ENCODE measurements around the gene TBATA. TPM values are rescaled to one million over a fixed set of nuclear protein-coding genes. Genes with fewer than 3 reads are reported as not detected.

The TBATA gene
- total and polyA plus RNA-seq, 2 of the 8 experiments (the other 6 are each of a cell fraction or from before 2014, with no cell fraction given): not detected

- H3K9me3 ChIP-seq (ENCODE audit: insufficient read depth in 2 of 2, low read depth in 1 of 2, low read length in 1 of 2): no peaks in the 10 kb centered on the region
- H4K5ac ChIP-seq (ENCODE audit: insufficient read length, low read depth, low read length): no peak overlapping the region
- FAIRE-seq (no peak), DNase-seq (ENCODE audit: low read depth in 1 of 2, low spot score in 2 of 2) (peak in 1 of 2 experiments; percentile 33)
- H3K27me3 ChIP-seq (replicated peaks in 1 of 4; ENCODE audit: control insufficient read depth in 3 of 4, extremely low read depth in 1 of 4, insufficient read depth in 3 of 4, low read length in 3 of 4): no peaks in the 10 kb centered on the region
- H3K23me2 ChIP-seq (ENCODE audit: low read depth, low read length): no peaks in the 10 kb centered on the region
- H2BK15ac ChIP-seq (ENCODE audit: low read length): no peak overlapping the region
- POLR2A ChIA-PET (ENCODE audit: partially characterized antibody): interaction anchor here (1.5 kb wide), 1 partner anchor 158 kb away, joined by 3 read pairs; no protein-coding TSS in a partner anchor
- H3K36me3 ChIP-seq (ENCODE audit: control insufficient read depth in 2 of 4, insufficient read depth in 4 of 4, low read length in 3 of 4): no peaks in the 10 kb centered on the region
- H3K18ac ChIP-seq (ENCODE audit: extremely low read depth, low read length): no peak overlapping the region
- peaks cover 0 to 3% (median 0%) of the 10 kb centered on the region in 4 experiments; a peak in 2 of 7 replicates for H3K4me1 ChIP-seq (replicated peaks in 1 of 4; ENCODE audit: control insufficient read depth in 3 of 4, insufficient read depth in 4 of 4, low read length in 3 of 4)
- no peak overlapping the region for H2AFZ ChIP-seq (ENCODE audit: low read length)
- H2BK12ac ChIP-seq (ENCODE audit: low read depth, low read length): no peak overlapping the region
- H4K20me1 ChIP-seq (replicated peaks in 1 of 2; ENCODE audit: control insufficient read depth in 1 of 2, insufficient read depth in 2 of 2, low read length in 2 of 2): no peaks in the 10 kb centered on the region
- H2AK5ac ChIP-seq (ENCODE audit: low read depth, low read length): no peak overlapping the region
- no peak overlapping the region for H3K9ac ChIP-seq (replicated peaks in 1 of 4; ENCODE audit: extremely low read depth in 1 of 4, low read depth in 3 of 4, low read length in 3 of 4)
- H3K79me2 ChIP-seq (ENCODE audit: control insufficient read depth in 1 of 2, insufficient read depth in 2 of 2, low read length in 2 of 2): no peaks in the 10 kb centered on the region
- H3K4me2 ChIP-seq (ENCODE audit: insufficient read depth in 1 of 2, low read depth in 2 of 2, low read length in 2 of 2): no peak overlapping the region
- H3K23ac ChIP-seq (ENCODE audit: insufficient read length): no peak overlapping the region
- CTCF ChIA-PET (ENCODE audit: partially characterized antibody): interaction anchor here (4.4 kb wide), 1 partner anchor 18 kb away, joined by 15 read pairs; no protein-coding TSS in a partner anchor
- H3K14ac ChIP-seq (ENCODE audit: insufficient read length): no peak overlapping the region
- 83% methylated on average over 11 of the region's 11 CpGs; no CpG with 5 or more reads in 1 of the 2 experiments for WGBS, 2 experiments (ENCODE audit: extremely low coverage in 1 of 2, insufficient coverage in 1 of 2, insufficient read length in 1 of 2, insufficient replicate concordance in 2 of 2, low coverage in 1 of 2, low lambda C conversion rate in 2 of 2, missing lambda C conversion rate in 1 of 2)
- H4K8ac ChIP-seq (ENCODE audit: extremely low read depth, insufficient read depth, low read length): no peak overlapping the region
- no peaks in the 10 kb centered on the region for H3K79me1 ChIP-seq (ENCODE audit: low read depth, low read length)
- H2BK20ac ChIP-seq (ENCODE audit: low read length): 0 out of 2 replicates have a peak overlapping the region, but pooled peaks have one; percentile 80
- no peak overlapping the region for H2BK5ac ChIP-seq (ENCODE audit: low read depth, low read length)
- H2BK120ac ChIP-seq (replicated peaks; ENCODE audit: low read depth, low read length): no peak overlapping the region
- H3K4me3 ChIP-seq (ENCODE audit: extremely low read depth in 1 of 4, insufficient read depth in 2 of 4, low read depth in 3 of 4, low read length in 4 of 4): no peak overlapping the region
- no peak overlapping the region for H3K4ac ChIP-seq (replicated peaks; ENCODE audit: insufficient read length, low read depth, low read length)
- H3K56ac ChIP-seq (replicated peaks; ENCODE audit: insufficient read length, low read depth, low read length): no peak overlapping the region
- no peak overlapping the region for H3K27ac ChIP-seq (ENCODE audit: low read depth, low read length)
- H4K91ac ChIP-seq (replicated peaks; ENCODE audit: insufficient read length, low read length): no peak overlapping the region
- TF ChIP-seq ATF2 (IDR thresholded peaks at IDR 0.05; ENCODE audit: low read length) (no peak), RNF2 (IDR thresholded peaks at IDR 0.05; ENCODE audit: borderline replicate concordance, low read depth, low read length, missing control alignments, poor library complexity, severe bottlenecking) (no peak), TAF7 (optimal IDR thresholded peaks at IDR 0.05; ENCODE audit: borderline replicate concordance, low read depth, low read length) (no peak), SUZ12 (IDR thresholded peaks at IDR 0.05; ENCODE audit: low read length) (no peak), GABPA (IDR thresholded peaks at IDR 0.05; ENCODE audit: borderline replicate concordance, insufficient read depth, low read length) (no peak), CTCF (IDR thresholded peaks at IDR 0.05; ENCODE audit: control extremely low read depth in 1 of 3, insufficient read depth in 1 of 3, low read depth in 1 of 3, low read length in 3 of 3) (no peak), CBX5 (IDR thresholded peaks at IDR 0.05; ENCODE audit: low read depth, low read length) (no peak), CREB1 (IDR thresholded peaks at IDR 0.05) (no peak)
Observed at GRCh38 chr10:70776455-70777005, 8.6 kb downstream of the TBATA start.

Data from H1 (cell line).